ENCODE data around the gene PSAP.
"Not testable (repeated sequence)": the region's sequence is repeated elsewhere in the genome, so short reads cannot be mapped to it uniquely, and the experiment has no call there.

DNA sequence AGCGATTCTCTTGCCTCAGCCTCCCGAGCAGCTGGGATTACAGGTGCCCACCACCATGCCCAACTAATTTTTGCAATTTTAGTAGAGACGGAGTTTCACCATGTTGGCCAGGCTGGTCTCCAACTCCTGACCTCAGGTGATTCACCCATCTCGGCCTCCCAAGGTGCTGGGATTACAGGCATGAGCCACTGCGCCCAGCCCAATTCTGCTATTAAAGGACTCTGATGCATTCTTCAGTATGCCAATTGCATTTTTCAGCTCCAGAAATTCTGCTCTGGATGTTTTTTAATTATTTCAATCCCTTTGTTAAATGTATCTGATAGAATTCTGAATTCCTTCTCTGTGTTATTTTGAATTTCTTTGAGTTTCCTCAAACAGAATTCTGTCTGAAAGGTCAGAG lies 47.3 kb upstream of the PSAP start:
- not testable (repeated sequence) for TF ChIP-seq POLR2AphosphoS5 (IDR thresholded peaks at IDR 0.05)
- TF ChIP-seq, protein P1, sequence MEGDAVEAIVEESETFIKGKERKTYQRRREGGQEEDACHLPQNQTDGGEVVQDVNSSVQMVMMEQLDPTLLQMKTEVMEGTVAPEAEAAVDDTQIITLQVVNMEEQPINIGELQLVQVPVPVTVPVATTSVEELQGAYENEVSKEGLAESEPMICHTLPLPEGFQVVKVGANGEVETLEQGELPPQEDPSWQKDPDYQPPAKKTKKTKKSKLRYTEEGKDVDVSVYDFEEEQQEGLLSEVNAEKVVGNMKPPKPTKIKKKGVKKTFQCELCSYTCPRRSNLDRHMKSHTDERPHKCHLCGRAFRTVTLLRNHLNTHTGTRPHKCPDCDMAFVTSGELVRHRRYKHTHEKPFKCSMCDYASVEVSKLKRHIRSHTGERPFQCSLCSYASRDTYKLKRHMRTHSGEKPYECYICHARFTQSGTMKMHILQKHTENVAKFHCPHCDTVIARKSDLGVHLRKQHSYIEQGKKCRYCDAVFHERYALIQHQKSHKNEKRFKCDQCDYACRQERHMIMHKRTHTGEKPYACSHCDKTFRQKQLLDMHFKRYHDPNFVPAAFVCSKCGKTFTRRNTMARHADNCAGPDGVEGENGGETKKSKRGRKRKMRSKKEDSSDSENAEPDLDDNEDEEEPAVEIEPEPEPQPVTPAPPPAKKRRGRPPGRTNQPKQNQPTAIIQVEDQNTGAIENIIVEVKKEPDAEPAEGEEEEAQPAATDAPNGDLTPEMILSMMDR (IDR thresholded peaks at IDR 0.05 in 8 of 11, conservative IDR thresholded peaks at IDR 0.05 in 3 of 11): not testable (repeated sequence)

All from spleen (tissue), 7 donors.